KOPT-K1 (cell line): ENCODE measurements around the gene OR51V1.
"Not testable (repeated sequence)": the region's sequence is repeated elsewhere in the genome, so short reads cannot be mapped to it uniquely, and the experiment has no call there.

Experiments used
- H3K27ac ChIP-seq: fragments of 200-600 bp; sonication (generic); 2 replicates; pipeline ENCODE4 v1.5.1; 2016; ENCODE audit warnings: antibody characterized with exemption, mild to moderate bottlenecking, low read depth, low read length; ENCODE audit not compliant: poor library complexity, severe bottlenecking
- H3K36me3 ChIP-seq: fragments of 200-600 bp; sonication (generic); 2 replicates; pipeline ENCODE4 v1.5.1; 2017; ENCODE audit warnings: antibody characterized with exemption, mild to moderate bottlenecking, low read length, moderate library complexity; ENCODE audit not compliant: insufficient read depth
- H3K9me3 ChIP-seq: fragments of 200-600 bp; sonication (generic); 2 replicates; pipeline ENCODE4 v1.5.1; 2017; ENCODE audit warnings: antibody characterized with exemption, low read length, mild to moderate bottlenecking; ENCODE audit not compliant: insufficient read depth, poor library complexity, severe bottlenecking

The OR51V1 gene

DNA sequence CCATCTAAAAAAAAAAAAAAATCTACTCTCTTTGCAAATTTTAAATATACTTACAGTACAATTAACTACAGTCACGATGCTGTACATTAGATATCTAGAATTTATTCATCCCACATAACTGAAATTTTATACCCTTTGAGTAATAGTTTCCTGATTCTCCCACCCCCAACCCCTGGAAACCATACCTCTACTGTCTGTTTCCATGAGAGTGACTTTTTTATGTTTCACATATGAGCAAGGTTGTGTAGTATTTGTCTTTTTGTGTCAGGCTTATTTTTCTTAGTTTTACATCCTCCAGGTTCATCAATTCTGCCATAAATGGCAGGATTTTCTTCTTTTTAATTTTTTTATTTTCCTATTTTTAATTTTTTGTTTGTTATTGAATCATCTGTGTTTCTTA, 23.2 kb upstream of the OR51V1 start:
- H3K27ac ChIP-seq: no peak overlapping the region
- H3K36me3 ChIP-seq: no peaks in the 10 kb centered on the region

DNA sequence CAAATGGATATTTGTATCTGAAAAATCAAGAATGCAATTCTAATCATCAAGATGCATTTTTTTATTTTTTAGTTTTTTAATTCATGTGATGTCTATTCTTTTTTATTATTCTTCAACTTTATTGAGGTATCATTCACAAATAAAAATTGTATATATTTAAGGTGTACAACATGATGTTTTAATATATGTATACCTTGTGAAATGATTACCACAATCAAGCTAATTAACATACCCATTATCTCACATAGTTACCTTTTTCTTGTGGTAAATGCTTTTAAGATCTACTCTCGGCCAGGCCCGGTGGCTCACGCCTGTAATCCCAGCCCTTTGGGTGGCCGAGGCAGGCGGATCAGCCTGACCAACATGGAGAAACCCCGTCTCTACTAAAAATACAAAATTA, 22.7 kb upstream of the OR51V1 start:
- no peak overlapping the region for H3K27ac ChIP-seq
- no peaks in the 10 kb centered on the region for H3K9me3 ChIP-seq
- H3K36me3 ChIP-seq: no peaks in the 10 kb centered on the region

More for the DNA sequence above, 23.2 kb upstream of the OR51V1 start:
- no peaks in the 10 kb centered on the region for H3K9me3 ChIP-seq

DNA sequence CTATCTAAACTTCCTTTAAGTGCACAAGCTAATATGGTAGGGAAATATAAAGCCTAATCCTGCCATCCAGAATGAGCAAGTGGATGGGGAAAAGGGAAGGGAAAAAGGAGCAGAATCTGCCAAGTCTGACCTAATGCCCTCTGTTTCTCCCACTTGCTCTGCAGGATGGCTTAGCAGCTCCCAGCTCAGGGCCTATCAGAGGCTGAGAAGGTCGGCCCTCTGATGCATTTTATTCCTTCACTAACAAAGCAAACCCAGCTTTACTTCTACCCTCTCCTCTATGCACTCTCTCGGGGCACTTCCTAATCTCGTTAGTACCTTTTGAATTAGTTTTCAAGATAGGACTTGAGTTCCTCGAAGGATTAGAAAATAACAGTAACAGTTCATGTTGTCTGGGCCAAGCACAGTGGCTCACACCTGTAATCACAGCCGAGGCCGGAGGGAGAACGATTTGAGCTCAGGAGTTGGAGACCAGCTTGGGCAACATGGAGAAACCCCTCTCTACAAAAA, 9.9 kb upstream of the OR51V1 start:
- no peaks in the 10 kb centered on the region for H3K36me3 ChIP-seq
- H3K27ac ChIP-seq: no peak overlapping the region
- H3K9me3 ChIP-seq: no peaks in the 10 kb centered on the region

DNA sequence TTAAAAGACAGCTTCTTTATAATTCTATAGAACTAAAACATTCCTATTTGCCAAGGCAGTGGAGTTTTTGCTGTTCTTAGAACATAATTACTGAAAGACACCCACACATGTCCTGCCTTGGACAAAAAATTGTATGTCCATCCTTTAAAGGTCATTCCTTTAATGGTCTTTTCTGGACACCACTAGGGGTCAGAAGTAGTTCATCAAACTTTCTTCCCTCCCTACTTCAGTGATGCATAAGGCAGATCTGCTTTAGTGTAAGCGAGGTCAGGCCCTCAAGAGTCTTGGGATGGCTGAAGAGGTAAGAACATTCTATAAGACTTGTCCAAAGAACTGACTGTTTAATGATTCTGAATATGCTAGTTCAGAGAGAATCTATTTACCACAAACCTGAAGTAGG, 4.3 kb upstream of the OR51V1 start:
- H3K27ac ChIP-seq: no peak overlapping the region
- H3K9me3 ChIP-seq: no peaks in the 10 kb centered on the region
- no peaks in the 10 kb centered on the region for H3K36me3 ChIP-seq

DNA sequence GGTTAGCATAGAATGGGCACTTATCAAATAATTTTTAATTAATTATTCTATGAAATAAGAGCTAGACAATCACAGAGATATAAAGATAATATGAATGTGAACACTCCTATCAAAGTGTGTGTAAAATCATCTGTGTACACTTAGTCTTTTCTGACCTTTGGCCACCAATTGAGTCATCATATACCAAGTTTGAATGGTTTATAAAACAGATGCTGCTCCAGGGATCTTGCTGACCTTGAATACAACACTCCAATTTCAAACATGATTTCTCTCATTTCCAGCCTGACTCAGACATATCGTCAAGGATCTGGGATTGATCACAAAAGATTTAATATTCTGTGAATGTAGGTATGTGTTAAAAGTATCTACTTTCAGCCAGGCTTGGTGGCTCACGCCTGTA, 2.9 kb upstream of the OR51V1 start:
- no peaks in the 10 kb centered on the region for H3K36me3 ChIP-seq
- no peak overlapping the region for H3K27ac ChIP-seq
- H3K9me3 ChIP-seq: no peaks in the 10 kb centered on the region

DNA sequence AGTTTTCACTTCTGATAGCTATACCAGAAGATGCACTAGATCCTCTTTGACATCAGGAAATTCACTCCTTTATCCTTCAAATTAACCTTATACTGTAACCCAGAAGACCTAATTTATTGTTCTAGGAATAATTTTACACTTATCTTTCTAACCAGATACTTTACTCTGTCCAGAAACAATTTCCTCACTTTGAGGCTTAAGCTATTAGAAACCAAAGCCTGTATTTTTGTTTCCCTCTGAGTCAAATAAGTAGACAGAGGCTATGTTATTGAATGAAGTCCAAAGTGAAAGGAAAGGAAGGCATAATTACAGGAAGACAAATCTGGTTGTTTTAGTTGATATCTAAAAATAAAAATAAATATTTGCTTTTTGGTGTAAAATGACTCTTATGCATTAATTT, 2.2 kb downstream of the OR51V1 start:
- Histone ChIP-seq H3K9me3 (no peaks in the 10 kb centered on the region), H3K27ac (no peak overlapping the region), H3K36me3 (no peaks in the 10 kb centered on the region)

DNA sequence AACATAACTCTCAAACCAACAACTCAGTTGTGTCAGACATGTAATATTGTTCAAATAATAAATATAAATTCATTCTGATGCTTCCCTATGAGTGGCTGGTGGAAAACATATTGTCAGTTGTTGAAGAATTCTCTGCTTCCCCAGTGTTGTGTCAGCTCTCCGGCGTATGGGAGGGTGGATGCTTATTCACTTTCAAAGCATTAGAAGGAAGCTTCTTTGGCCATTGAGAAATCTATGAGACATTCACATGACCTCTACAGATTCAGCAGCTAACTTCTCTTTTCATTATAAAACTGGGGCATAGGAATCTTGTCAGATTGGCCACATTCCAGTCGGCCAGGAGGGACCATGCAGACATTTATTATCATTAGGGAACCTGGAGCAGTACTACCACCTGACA, 2.9 kb downstream of the OR51V1 start:
- no peaks in the 10 kb centered on the region for H3K36me3 ChIP-seq
- no peak overlapping the region for H3K27ac ChIP-seq

DNA sequence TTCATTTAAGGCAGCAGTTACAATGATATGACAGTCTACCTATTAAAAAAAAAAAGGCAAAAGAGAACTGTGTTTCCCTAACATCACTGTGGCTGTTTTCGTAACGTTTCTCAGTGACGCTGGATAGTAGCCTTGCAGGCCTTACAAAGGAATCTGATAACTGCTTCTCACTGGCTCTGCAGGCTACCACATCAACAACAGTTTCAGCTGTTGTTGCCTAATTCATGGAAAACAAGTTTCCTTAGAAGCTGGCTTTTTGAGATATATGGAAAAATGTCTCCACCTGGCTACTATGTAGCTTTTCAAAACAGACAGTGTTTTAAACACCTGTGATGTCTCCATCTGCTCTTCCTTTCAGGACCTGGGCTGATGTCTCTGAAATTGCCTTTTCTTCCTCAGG, 3.8 kb downstream of the OR51V1 start:
- H3K36me3 ChIP-seq: no peaks in the 10 kb centered on the region
- H3K9me3 ChIP-seq: no peaks in the 10 kb centered on the region
- H3K27ac ChIP-seq: no peak overlapping the region

More for the DNA sequence above, 2.9 kb downstream of the OR51V1 start:
- no peaks in the 10 kb centered on the region for H3K9me3 ChIP-seq

DNA sequence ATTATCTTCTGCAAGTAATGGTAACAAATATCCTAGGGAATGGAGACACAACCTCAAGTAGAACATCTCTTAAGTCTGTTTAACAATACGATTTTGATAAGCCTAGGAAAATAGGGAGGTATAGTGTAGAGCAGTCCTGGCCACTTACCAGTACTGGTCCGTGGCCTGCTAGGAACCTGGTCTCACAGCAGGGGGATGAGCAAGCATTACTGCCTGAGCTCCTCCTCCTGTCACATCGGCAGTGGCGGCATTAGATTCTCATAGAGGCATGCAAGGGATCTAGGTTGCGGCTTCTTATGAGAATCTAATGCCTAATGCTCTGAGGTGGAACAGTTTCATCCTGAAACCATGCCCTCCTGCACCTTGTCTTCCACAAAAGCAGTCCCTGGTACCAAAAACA, 4.4 kb downstream of the OR51V1 start:
- Histone ChIP-seq H3K27ac (no peak overlapping the region), H3K9me3 (no peaks in the 10 kb centered on the region), H3K36me3 (no peaks in the 10 kb centered on the region)

DNA sequence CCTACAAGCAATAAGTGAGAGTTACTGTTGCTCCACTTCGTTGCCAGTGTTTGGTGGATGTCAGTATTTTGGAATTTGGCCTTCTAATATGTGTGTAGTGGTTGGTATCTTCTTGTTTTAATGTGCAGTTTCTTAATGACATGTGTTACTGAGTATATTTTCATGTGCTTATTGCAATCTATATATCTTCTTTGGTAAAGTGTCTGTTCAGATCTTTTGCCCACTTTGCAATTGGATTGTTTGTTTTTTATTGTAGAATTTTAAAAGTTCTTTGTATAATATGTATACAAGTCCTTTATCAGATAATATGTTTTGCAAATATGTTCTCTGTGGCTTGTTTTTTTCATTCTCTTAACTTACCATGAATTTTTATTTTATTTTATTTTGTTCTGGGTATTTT, 7.7 kb downstream of the OR51V1 start:
- H3K27ac ChIP-seq: no peak overlapping the region
- no peaks in the 10 kb centered on the region for H3K36me3 ChIP-seq
- H3K9me3 ChIP-seq: no peaks in the 10 kb centered on the region

DNA sequence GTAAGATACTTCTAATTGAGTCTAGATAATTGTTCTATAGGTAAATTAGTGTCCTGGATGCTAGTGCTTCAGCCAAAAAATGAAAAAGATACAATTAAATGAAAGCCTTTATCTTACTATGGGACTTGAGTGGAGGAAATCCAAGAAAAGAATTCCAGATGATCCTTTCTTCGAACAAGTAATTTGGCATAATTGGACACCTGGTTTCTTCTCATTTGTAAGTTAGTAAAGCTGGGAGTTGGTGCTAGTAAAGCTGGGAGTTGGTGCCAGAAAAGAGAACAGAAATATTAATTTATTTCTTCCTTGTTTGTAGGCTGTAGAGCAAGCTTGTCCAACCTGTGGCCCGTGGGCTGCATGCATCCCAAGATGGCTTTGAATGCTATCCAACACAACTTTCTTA, 12.3 kb downstream of the OR51V1 start:
- no peaks in the 10 kb centered on the region for H3K36me3 ChIP-seq
- no peak overlapping the region for H3K27ac ChIP-seq
- no peaks in the 10 kb centered on the region for H3K9me3 ChIP-seq

DNA sequence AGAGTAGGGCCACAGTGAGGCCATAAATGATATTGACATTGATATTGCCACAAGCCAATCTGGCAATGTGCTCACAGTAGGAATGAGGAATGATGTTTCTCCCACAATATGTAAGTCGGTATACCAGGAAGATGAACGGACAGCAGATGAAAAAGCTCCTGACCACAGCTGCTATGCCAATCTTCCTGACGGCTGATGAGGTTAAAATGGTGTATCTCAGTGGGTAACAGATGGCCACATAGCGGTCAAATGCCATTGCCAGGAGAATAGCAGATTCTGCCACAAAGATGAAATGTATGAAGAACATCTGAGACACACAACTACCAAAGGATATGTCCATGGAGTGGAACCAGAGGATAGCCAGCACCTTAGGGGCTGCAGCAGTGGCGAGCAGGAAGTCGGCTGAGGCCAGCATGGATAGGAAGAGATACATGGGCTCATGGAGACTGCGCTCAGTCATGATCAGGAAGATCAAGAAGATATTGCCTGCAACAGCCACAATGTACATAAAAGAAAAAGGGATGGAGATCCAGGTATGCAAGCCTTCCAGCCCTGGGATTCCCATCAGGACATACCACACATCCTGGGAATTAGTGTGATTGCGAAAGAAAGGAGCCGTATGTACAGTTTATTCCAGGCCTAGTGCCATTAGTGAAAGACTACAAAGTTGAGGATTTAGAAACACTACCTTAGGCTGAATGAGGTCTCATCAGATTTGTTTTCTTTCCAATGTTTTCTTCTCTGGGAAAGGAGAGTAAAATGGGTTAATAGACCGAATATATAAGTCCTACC, 22.2 kb downstream of the OR51V1 start:
- H3K9me3 ChIP-seq: no peaks in the 10 kb centered on the region
- no peaks in the 10 kb centered on the region for H3K36me3 ChIP-seq
- H3K27ac ChIP-seq: no peak overlapping the region

DNA sequence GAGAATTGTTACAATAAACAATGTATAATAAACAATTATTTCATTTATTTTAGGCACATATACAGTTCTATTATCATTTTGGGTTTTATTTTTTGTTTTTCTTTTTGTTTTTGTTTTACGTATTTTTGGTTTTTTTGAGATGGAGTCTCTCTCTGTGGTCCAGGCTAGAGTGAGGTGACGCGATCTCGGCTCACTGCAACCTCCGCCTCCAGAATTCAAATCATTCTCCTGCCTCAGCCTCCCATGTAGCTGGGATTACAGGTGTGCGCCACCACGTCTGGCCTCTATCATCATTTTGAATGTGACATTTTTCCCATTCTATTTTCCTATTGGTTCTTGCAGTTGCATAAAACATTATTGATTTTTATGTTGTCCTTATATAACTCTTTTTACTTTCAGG, 25.5 kb downstream of the OR51V1 start:
- no peaks in the 10 kb centered on the region for H3K36me3 ChIP-seq
- H3K9me3 ChIP-seq: no peaks in the 10 kb centered on the region
- H3K27ac ChIP-seq: no peak overlapping the region

DNA sequence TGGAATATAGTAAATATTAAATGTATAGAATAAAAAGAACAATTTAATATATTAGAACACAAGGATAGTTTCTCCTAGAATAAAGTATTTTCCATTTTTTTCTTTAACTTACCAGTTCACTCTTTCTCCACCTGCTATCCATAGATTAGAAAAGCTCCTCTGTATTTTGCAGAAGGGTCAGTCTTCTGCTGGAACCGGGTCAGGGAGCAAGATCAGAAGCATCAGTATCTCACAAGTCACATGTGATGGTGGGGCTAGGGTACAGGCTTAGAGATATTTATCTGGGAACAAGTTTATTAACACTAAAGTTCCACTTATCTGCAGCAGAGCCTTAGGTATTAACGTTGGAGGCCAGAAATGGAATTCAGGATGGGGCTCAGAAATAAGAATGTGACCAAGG, 28.6 kb downstream of the OR51V1 start:
- H3K9me3 ChIP-seq: no peaks in the 10 kb centered on the region
- no peak overlapping the region for H3K27ac ChIP-seq

DNA sequence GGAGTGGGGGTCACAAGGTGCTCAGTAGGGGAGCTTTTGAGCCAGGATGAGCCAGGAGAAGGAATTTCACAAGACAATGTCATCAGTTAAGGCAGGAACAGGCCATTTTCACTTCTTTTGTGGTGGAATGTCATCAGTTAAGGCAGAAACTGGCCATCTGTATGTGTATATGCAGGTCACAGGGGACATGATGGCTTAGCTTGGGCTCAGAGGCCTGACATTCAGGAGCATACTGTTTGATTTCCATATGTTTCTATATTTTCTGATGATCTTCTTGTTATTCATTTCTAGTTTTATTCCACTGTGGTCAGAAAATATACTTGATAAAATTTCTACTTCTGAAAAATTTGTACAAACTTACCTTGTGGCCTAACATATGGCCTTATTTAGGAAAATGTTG, 34.6 kb downstream of the OR51V1 start:
- H3K9me3 ChIP-seq, H3K27ac ChIP-seq, H3K36me3 ChIP-seq: not testable (repeated sequence)

More for the DNA sequence above, 28.6 kb downstream of the OR51V1 start:
- H3K36me3 ChIP-seq: no peaks in the 10 kb centered on the region

DNA sequence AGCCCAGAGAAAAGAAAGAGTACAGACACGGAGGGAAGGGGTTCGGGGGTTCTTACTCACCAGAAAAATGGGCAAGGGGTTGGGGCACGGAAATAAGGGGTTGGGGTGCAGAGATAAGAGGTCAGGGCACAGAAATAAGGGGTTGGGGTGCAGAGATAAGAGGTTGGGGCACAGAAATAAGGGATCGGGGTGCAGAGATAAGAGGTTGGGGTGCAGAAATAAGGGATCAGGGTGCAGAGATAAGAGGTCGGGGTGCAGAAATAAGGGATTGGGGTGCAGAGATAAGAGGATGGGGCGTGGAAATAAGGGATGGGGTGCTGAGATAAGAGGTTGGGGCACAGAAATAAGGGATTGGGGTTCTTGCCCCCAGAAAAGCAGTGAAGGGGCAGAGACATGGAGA, 35.7 kb downstream of the OR51V1 start:
- H3K27ac ChIP-seq: not testable (repeated sequence)

More for the DNA sequence above, 35.7 kb downstream of the OR51V1 start:
- not testable (repeated sequence) for H3K9me3 ChIP-seq, H3K36me3 ChIP-seq
